HepG2 (cell line): Measurements from ENCODE around the gene CYBC1. TPM values are rescaled to one million over a fixed set of nuclear protein-coding genes. Genes with fewer than 3 reads are reported as not detected.
A peak's percentile ranks its signal among the peaks of the same experiment; 100 is the strongest.

Experiments used
- EEA1 ChIP-seq: sonication (generic); formaldehyde crosslinking; IDR thresholded peaks from 2 replicates; pipeline ENCODE4 v1.5.1; 2020; ENCODE audit warnings: mild to moderate bottlenecking, missing genetic modification reagents, borderline replicate concordance
- ELF4 ChIP-seq: sonication (generic); formaldehyde crosslinking; IDR thresholded peaks from 2 replicates; pipeline ENCODE4 v1.5.0; 2020; ENCODE audit warnings: missing genetic modification reagents, mild to moderate bottlenecking, moderate library complexity, borderline replicate concordance
- FOSL1 ChIP-seq: sonication (generic); formaldehyde crosslinking; IDR thresholded peaks from 2 replicates; pipeline ENCODE4 v1.9.0; 2021; ENCODE audit warnings: missing genetic modification reagents, borderline replicate concordance
- GLI4 ChIP-seq: sonication (generic); formaldehyde crosslinking; IDR thresholded peaks from 2 replicates; pipeline ENCODE4 v1.5.1; 2020; ENCODE audit warnings: missing genetic modification reagents, mild to moderate bottlenecking, moderate library complexity, borderline replicate concordance
- HMG20A ChIP-seq: IDR thresholded peaks from 2 replicates; pipeline ENCODE4 v1.6.1; 2016; ENCODE audit warnings: borderline replicate concordance
- KDM6A ChIP-seq: IDR thresholded peaks from 2 replicates; pipeline ENCODE4 v1.6.1; 2016; ENCODE audit warnings: low read depth
- MAFK ChIP-seq, 2 experiments: IDR thresholded peaks in 1 of 2; conservative IDR thresholded peaks in 1 of 2; 2 replicates each; pipeline ENCODE4 v1.6.1; 2011; ENCODE audit warnings: improper control_type of control experiment in 2 of 2, low read length in 2 of 2
- MXI1 ChIP-seq: IDR thresholded peaks from 3 replicates; pipeline ENCODE4 v1.6.1; 2012; ENCODE audit warnings: low read depth, low read length, inconsistent platforms, borderline replicate concordance
- NFRKB ChIP-seq: fragments of 450-650 bp; IDR thresholded peaks from 2 replicates; pipeline ENCODE4 v1.6.1; 2017
- PAF1 ChIP-seq: IDR thresholded peaks from 2 replicates; pipeline ENCODE4 v1.6.1; 2016; ENCODE audit warnings: missing genetic modification reagents, missing compliant biosample characterization
- TOE1 ChIP-seq: sonication (generic); formaldehyde crosslinking; IDR thresholded peaks from 2 replicates; pipeline ENCODE4 v1.4.0; 2020; ENCODE audit warnings: mild to moderate bottlenecking, missing genetic modification reagents
- ZNF329 ChIP-seq: sonication (generic); formaldehyde crosslinking; IDR thresholded peaks from 2 replicates; pipeline ENCODE4 v1.9.0; 2021; ENCODE audit warnings: low read depth, mild to moderate bottlenecking, missing genetic modification reagents
- ZNF616 ChIP-seq: sonication (generic); formaldehyde crosslinking; IDR thresholded peaks from 2 replicates; pipeline ENCODE4 v1.5.0; 2020; ENCODE audit warnings: low read depth, mild to moderate bottlenecking, missing genetic modification reagents
- ZNF629 ChIP-seq: sonication (generic); formaldehyde crosslinking; conservative IDR thresholded peaks from 2 replicates; pipeline ENCODE4 v1.5.0; 2020; ENCODE audit warnings: missing genetic modification reagents
- ZNF746 ChIP-seq: sonication (generic); formaldehyde crosslinking; IDR thresholded peaks from 2 replicates; pipeline ENCODE4 v1.8.0; 2022; ENCODE audit warnings: mild to moderate bottlenecking, missing genetic modification reagents
- ZSCAN30 ChIP-seq: sonication (generic); formaldehyde crosslinking; IDR thresholded peaks from 2 replicates; pipeline ENCODE4 v1.5.0; 2020; ENCODE audit warnings: mild to moderate bottlenecking, missing genetic modification reagents
- polyA plus RNA-seq, 8 experiments: library from polyadenylated mRNA; depleted of rRNA in 3 of 8; stranded (reverse) in 7 of 8; unstranded in 1 of 8; fragments of >200 nt; fragmentation: Illumina TruSeq in 4 of 8; extraction: Trizol in 4 of 8; gene quantifications; 2 replicates each; pipeline versions ENCODE4 v1.2.1 to v1.2.3, GENCODE V29; 2011 to 2016; ENCODE audit warnings: low read depth in 4 of 8, missing spikeins in 1 of 8, mixed read lengths in 1 of 8; ENCODE audit not compliant: insufficient read depth in 1 of 8
- total RNA-seq, 5 experiments: library from RNA; depleted of rRNA; stranded (reverse); fragments of >200 nt; fragmentation: Illumina TruSeq; extraction: Trizol; gene quantifications; 2 replicates each; pipeline ENCODE4 v1.2.3, GENCODE V29; 2016; ENCODE audit warnings: low read depth in 1 of 5
- TF ChIP-seq, protein P1 (sequence below): sonication (generic); formaldehyde crosslinking; IDR thresholded peaks from 2 replicates; pipeline ENCODE4 v1.9.0; 2021; ENCODE audit warnings: mild to moderate bottlenecking, missing genetic modification reagents
- TF ChIP-seq, protein P2 (sequence below): sonication (generic); formaldehyde crosslinking; IDR thresholded peaks from 2 replicates; pipeline ENCODE4 v1.4.0; 2020; ENCODE audit warnings: missing genetic modification reagents
- TF ChIP-seq, protein P3 (sequence below): sonication (generic); formaldehyde crosslinking; IDR thresholded peaks from 2 replicates; pipeline ENCODE4 v1.4.0; 2020; ENCODE audit warnings: missing genetic modification reagents
- TF ChIP-seq, protein P4 (sequence below), 2 experiments: fragments of 450-650 bp in 1 of 2; sonication (generic) in 1 of 2; formaldehyde crosslinking; IDR thresholded peaks; 2 replicates each; pipeline versions ENCODE4 v1.5.0 to v1.8.0; 2020 to 2022; ENCODE audit warnings: mild to moderate bottlenecking in 1 of 2, missing genetic modification reagents in 1 of 2

Gene CYBC1
- total and polyA plus RNA-seq, 2 of the 13 experiments (the other 11 are each of a cell fraction or from before 2014, with no cell fraction given), result 43.4 to 44.1 TPM

DNA sequence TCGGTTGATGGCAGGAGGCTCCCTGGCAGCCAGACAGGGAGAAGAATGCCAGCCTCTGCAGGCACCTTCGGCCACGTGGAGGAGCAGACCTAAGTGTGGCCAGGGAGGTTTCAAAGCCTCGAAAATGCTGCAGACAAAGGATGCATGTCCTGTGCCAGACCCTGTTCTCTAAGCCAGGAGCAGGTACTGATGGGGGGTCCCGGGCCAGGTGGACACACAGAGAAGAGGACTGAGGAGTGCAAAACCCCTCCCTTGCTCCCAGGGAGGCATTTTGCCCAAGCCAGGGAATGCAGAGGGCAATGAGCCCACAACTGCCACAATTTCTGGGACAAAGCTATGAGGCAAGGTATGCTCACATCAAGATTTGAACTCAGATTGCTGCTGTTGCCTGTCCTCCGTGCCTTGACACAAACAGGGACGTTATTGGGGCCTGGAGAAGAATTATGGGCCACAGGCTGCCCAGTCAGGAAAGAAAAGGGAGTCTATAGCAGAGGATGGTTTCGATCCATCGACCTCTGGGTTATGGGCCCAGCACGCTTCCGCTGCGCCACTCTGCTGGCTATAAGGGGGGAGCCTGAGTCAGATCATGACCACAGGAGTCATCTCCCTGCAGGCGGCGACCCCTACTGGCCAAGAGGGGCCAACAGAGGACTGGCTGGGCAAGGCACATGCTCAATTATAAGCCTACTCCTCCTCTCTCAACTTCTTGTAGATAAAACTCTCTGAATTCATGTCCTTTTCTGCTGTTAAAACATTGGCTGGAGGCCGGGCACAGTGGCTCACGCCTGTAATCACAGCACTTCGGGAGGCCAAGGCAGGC is 43.9 kb upstream of the CYBC1 start (continued):
- TF ChIP-seq, protein P1, sequence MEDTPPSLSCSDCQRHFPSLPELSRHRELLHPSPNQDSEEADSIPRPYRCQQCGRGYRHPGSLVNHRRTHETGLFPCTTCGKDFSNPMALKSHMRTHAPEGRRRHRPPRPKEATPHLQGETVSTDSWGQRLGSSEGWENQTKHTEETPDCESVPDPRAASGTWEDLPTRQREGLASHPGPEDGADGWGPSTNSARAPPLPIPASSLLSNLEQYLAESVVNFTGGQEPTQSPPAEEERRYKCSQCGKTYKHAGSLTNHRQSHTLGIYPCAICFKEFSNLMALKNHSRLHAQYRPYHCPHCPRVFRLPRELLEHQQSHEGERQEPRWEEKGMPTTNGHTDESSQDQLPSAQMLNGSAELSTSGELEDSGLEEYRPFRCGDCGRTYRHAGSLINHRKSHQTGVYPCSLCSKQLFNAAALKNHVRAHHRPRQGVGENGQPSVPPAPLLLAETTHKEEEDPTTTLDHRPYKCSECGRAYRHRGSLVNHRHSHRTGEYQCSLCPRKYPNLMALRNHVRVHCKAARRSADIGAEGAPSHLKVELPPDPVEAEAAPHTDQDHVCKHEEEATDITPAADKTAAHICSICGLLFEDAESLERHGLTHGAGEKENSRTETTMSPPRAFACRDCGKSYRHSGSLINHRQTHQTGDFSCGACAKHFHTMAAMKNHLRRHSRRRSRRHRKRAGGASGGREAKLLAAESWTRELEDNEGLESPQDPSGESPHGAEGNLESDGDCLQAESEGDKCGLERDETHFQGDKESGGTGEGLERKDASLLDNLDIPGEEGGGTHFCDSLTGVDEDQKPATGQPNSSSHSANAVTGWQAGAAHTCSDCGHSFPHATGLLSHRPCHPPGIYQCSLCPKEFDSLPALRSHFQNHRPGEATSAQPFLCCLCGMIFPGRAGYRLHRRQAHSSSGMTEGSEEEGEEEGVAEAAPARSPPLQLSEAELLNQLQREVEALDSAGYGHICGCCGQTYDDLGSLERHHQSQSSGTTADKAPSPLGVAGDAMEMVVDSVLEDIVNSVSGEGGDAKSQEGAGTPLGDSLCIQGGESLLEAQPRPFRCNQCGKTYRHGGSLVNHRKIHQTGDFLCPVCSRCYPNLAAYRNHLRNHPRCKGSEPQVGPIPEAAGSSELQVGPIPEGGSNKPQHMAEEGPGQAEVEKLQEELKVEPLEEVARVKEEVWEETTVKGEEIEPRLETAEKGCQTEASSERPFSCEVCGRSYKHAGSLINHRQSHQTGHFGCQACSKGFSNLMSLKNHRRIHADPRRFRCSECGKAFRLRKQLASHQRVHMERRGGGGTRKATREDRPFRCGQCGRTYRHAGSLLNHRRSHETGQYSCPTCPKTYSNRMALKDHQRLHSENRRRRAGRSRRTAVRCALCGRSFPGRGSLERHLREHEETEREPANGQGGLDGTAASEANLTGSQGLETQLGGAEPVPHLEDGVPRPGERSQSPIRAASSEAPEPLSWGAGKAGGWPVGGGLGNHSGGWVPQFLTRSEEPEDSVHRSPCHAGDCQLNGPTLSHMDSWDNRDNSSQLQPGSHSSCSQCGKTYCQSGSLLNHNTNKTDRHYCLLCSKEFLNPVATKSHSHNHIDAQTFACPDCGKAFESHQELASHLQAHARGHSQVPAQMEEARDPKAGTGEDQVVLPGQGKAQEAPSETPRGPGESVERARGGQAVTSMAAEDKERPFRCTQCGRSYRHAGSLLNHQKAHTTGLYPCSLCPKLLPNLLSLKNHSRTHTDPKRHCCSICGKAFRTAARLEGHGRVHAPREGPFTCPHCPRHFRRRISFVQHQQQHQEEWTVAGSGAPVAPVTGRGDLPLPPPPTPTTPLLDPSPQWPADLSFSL (CRISPR knock-in tag), result peak; percentile 26; the same call in 1 of the 2 replicates
- TF ChIP-seq ZNF616 (peak; percentile 25; the same call in 1 of the 2 replicates), GLI4 (CRISPR knock-in tag) (no peak), MXI1 (peak; percentile 73; the same call in 2 of the 3 replicates), EEA1 (CRISPR knock-in tag) (peak; percentile 36; the same call in 1 of the 2 replicates), ZNF746 (CRISPR knock-in tag) (peak; percentile 72; the same call in 1 of the 2 replicates), ZSCAN30 (no peak), ZNF329 (CRISPR knock-in tag) (peak; percentile 73; the same call in 1 of the 2 replicates), HMG20A (CRISPR knock-in tag) (peak; percentile 71; the same call in 1 of the 2 replicates), TOE1 (CRISPR knock-in tag) (peak; percentile 92), PAF1 (CRISPR knock-in tag) (no peak), NFRKB (no peak), ELF4 (CRISPR knock-in tag) (peak; percentile 83; the same call in 1 of the 2 replicates), FOSL1 (CRISPR knock-in tag) (no peak), MAFK (conservative IDR thresholded peaks at IDR 0.05 in 1 of 2, IDR thresholded peaks at IDR 0.05 in 1 of 2; ENCODE audit: low read length in 2 of 2) (no peak), KDM6A (no peak), ZNF629 (CRISPR knock-in tag) (peak; percentile 77)
- TF ChIP-seq, protein P2, sequence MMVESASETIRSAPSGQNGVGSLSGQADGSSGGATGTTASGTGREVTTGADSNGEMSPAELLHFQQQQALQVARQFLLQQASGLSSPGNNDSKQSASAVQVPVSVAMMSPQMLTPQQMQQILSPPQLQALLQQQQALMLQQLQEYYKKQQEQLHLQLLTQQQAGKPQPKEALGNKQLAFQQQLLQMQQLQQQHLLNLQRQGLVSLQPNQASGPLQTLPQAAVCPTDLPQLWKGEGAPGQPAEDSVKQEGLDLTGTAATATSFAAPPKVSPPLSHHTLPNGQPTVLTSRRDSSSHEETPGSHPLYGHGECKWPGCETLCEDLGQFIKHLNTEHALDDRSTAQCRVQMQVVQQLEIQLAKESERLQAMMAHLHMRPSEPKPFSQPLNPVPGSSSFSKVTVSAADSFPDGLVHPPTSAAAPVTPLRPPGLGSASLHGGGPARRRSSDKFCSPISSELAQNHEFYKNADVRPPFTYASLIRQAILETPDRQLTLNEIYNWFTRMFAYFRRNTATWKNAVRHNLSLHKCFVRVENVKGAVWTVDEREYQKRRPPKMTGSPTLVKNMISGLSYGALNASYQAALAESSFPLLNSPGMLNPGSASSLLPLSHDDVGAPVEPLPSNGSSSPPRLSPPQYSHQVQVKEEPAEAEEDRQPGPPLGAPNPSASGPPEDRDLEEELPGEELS (CRISPR knock-in tag), result peak; percentile 38; the same call in 1 of the 2 replicates
- TF ChIP-seq, protein P3, sequence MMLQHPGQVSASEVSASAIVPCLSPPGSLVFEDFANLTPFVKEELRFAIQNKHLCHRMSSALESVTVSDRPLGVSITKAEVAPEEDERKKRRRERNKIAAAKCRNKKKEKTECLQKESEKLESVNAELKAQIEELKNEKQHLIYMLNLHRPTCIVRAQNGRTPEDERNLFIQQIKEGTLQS (CRISPR knock-in tag), result no peak
- TF ChIP-seq, protein P4, sequence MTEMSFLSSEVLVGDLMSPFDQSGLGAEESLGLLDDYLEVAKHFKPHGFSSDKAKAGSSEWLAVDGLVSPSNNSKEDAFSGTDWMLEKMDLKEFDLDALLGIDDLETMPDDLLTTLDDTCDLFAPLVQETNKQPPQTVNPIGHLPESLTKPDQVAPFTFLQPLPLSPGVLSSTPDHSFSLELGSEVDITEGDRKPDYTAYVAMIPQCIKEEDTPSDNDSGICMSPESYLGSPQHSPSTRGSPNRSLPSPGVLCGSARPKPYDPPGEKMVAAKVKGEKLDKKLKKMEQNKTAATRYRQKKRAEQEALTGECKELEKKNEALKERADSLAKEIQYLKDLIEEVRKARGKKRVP (CRISPR knock-in tag; IDR thresholded peaks at IDR 0.05), result no peak
